Endodermal cell (in vitro differentiated cells): ENCODE measurements around the gene ZNF341. TPM values are rescaled to one million over a fixed set of nuclear protein-coding genes. Genes with fewer than 3 reads are reported as not detected.
A peak's percentile ranks its signal among the peaks of the same experiment; 100 is the strongest.

Experiments used
- DNase-seq: peaks from one replicate; pipeline ENCODE4 v3.0.0-alpha.2; 2017
- H3K27ac ChIP-seq: 2 replicates; pipeline ENCODE4 v1.5.1; 2013; ENCODE audit warnings: mild to moderate bottlenecking, low read depth, low read length, moderate library complexity
- H3K27me3 ChIP-seq: 2 replicates; pipeline ENCODE4 v1.6.1; 2013; ENCODE audit warnings: mild to moderate bottlenecking, low read length, moderate library complexity; ENCODE audit not compliant: insufficient read depth, control insufficient read depth, poor library complexity, severe bottlenecking
- H3K36me3 ChIP-seq: 2 replicates; pipeline ENCODE4 v1.7.0; 2013; ENCODE audit warnings: mild to moderate bottlenecking, low read length, moderate library complexity; ENCODE audit not compliant: control insufficient read depth, insufficient read depth
- H3K4me1 ChIP-seq: one replicate; pipeline ENCODE4 v1.7.0; 2013; ENCODE audit warnings: low read length; ENCODE audit not compliant: control insufficient read depth, insufficient read depth
- H3K4me3 ChIP-seq: 2 replicates; pipeline ENCODE4 v1.5.1; 2013; ENCODE audit warnings: mild to moderate bottlenecking, low read length, moderate library complexity
- H3K9ac ChIP-seq: 2 replicates; pipeline ENCODE4 v1.6.1; 2013; ENCODE audit warnings: mild to moderate bottlenecking, low read length, moderate library complexity; ENCODE audit not compliant: poor library complexity, severe bottlenecking; ENCODE audit errors: extremely low read depth
- H3K9me3 ChIP-seq: 2 replicates; pipeline ENCODE4 v1.6.1; 2013; ENCODE audit warnings: mild to moderate bottlenecking, low read length, moderate library complexity; ENCODE audit not compliant: control insufficient read depth
- H3K27ac Mint-ChIP-seq: 2 replicates; pipeline ENCODE4 v1.8.0; 2020; ENCODE audit warnings: mixed read lengths
- H3K27me3 Mint-ChIP-seq: 2 replicates; pipeline ENCODE4 v1.8.0; 2021; ENCODE audit warnings: mild to moderate bottlenecking, mixed read lengths; ENCODE audit not compliant: insufficient read depth
- H3K36me3 Mint-ChIP-seq: 2 replicates; pipeline ENCODE4 v1.8.0; 2020; ENCODE audit warnings: low read depth, mixed read lengths
- H3K4me1 Mint-ChIP-seq: 2 replicates; pipeline ENCODE4 v1.8.0; 2020; ENCODE audit warnings: mixed read lengths
- H3K4me3 Mint-ChIP-seq: 2 replicates; pipeline ENCODE4 v1.8.0; 2020; ENCODE audit warnings: mild to moderate bottlenecking, moderate library complexity, mixed read lengths
- H3K9me3 Mint-ChIP-seq: 2 replicates; pipeline ENCODE4 v1.8.0; 2020; ENCODE audit warnings: mild to moderate bottlenecking, mixed read lengths
- WGBS, 2 experiments: methylation state at CpG; one replicate each; pipeline versions ENCODE4 v1.1.5 to v1.1.7; 2013; ENCODE audit warnings: missing lambda C conversion rate in 2 of 2, mixed read lengths in 1 of 2; ENCODE audit not compliant: insufficient coverage in 1 of 2, insufficient read length in 1 of 2; 5-methylcytosine and 5-hydroxymethylcytosine counted together
- total RNA-seq, 2 donors: library from RNA; stranded (reverse); fragmentation: NEBNext Ultra II Directional in 1 of 2; extraction: Animal tissue kit (Norgen Biotek cat#: 25700) in 1 of 2; gene quantifications; 2 replicates in 1 of 2; 3 replicates in 1 of 2; pipeline ENCODE4 v1.2.1, GENCODE V29; 2021
- TF ChIP-seq, protein P1 (sequence below): fragments of 200-600 bp; sonication (generic); conservative IDR thresholded peaks from 2 replicates; pipeline ENCODE4 v1.5.0; 2021; ENCODE audit warnings: antibody characterized with exemption, mild to moderate bottlenecking

Gene ZNF341
- total RNA-seq, 2 donors from 2014 or later: 5.4 to 6.5 TPM

- no peaks in the 10 kb centered on the region for H3K27me3 ChIP-seq
- TF ChIP-seq, protein P1, sequence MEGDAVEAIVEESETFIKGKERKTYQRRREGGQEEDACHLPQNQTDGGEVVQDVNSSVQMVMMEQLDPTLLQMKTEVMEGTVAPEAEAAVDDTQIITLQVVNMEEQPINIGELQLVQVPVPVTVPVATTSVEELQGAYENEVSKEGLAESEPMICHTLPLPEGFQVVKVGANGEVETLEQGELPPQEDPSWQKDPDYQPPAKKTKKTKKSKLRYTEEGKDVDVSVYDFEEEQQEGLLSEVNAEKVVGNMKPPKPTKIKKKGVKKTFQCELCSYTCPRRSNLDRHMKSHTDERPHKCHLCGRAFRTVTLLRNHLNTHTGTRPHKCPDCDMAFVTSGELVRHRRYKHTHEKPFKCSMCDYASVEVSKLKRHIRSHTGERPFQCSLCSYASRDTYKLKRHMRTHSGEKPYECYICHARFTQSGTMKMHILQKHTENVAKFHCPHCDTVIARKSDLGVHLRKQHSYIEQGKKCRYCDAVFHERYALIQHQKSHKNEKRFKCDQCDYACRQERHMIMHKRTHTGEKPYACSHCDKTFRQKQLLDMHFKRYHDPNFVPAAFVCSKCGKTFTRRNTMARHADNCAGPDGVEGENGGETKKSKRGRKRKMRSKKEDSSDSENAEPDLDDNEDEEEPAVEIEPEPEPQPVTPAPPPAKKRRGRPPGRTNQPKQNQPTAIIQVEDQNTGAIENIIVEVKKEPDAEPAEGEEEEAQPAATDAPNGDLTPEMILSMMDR: no peak
- H3K4me3 ChIP-seq: no peak overlapping the region
- no peaks in the 10 kb centered on the region for H3K36me3 ChIP-seq
- H3K9me3 ChIP-seq: no peaks in the 10 kb centered on the region
- Mint-ChIP-seq H3K4me1 (no peaks in the 10 kb centered on the region), H3K27me3 (no peaks in the 10 kb centered on the region), H3K9me3 (no peaks in the 10 kb centered on the region), H3K4me3 (no peak overlapping the region), H3K27ac (no peak overlapping the region), H3K36me3 (no peaks in the 10 kb centered on the region)
- H3K27ac ChIP-seq: no peak overlapping the region
- DNase-seq: no peak
- 91 to 95% methylated on average over 8 to 10 of the region's 10 CpGs for WGBS, 2 experiments
- no peak overlapping the region for H3K9ac ChIP-seq
- no peaks in the 10 kb centered on the region for H3K4me1 ChIP-seq
Measured at GRCh38 chr20:33713865-33714367, 17.9 kb upstream of the ZNF341 start.

GRCh38 chr20:33716498-33716897 is 15.3 kb upstream of the ZNF341 start:
- Histone ChIP-seq H3K4me3 (no peak overlapping the region), H3K27me3 (no peaks in the 10 kb centered on the region), H3K9me3 (no peaks in the 10 kb centered on the region), H3K9ac (no peak overlapping the region), H3K4me1 (no peaks in the 10 kb centered on the region), H3K36me3 (no peaks in the 10 kb centered on the region), H3K27ac (no peak overlapping the region)
- H3K27me3 Mint-ChIP-seq: peaks cover 2% of the 10 kb centered on the region
- H3K4me3 Mint-ChIP-seq: no peak overlapping the region
- DNase-seq: no peak
- TF ChIP-seq, protein P1: no peak
- peaks cover 3% of the 10 kb centered on the region for H3K9me3 Mint-ChIP-seq
- no peaks in the 10 kb centered on the region for H3K36me3 Mint-ChIP-seq
- no peak overlapping the region for H3K27ac Mint-ChIP-seq
- WGBS, 2 experiments: 81 to 100% methylated on average over 1 of the region's 2 CpGs
- no peaks in the 10 kb centered on the region for H3K4me1 Mint-ChIP-seq

DNA sequence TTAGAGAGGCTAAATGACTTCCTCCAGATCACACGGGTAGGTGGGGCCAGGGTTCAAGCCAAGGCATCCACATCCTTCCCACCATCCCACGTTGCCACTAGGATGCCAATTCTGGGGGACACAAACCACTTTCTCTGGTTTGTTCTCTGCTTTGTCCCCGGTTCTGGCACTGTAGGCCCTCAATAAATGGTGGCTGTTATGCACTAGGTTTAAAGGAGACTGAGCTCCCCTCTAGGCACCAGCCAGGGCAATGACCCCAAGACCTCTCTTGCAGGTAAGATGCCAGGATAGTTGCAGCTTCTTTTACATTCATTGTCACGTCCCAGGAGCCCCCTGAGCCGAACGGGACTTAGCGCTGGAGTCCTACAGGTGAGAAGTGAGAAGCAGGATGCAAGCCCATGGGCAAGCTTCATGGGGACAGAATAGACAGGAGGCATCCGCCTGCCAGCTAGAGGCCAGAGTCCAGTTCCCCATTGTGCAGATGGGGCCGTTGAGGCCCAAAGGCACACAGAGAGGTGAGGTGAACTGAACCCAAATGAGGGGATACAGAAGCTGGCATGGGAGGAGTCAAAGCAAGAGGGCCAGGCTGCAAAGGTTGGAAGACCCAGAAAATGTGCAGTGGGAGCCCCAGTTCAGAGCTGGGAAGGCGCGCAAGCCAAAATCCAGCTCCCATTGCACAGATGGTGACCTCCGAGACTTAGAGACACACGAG is 12.4 kb upstream of the ZNF341 start:
- Histone ChIP-seq H3K9ac (no peak overlapping the region), H3K27me3 (no peaks in the 10 kb centered on the region), H3K4me3 (peak overlapping the region; percentile 77), H3K9me3 (no peaks in the 10 kb centered on the region), H3K4me1 (no peaks in the 10 kb centered on the region), H3K27ac (no peak overlapping the region), H3K36me3 (no peaks in the 10 kb centered on the region)
- H3K36me3 Mint-ChIP-seq: no peaks in the 10 kb centered on the region
- TF ChIP-seq, protein P1: no peak
- no peaks in the 10 kb centered on the region for H3K4me1 Mint-ChIP-seq
- H3K9me3 Mint-ChIP-seq: peaks cover 3% of the 10 kb centered on the region
- peaks cover 2% of the 10 kb centered on the region for H3K27me3 Mint-ChIP-seq
- peak overlapping the region; percentile 60 for H3K4me3 Mint-ChIP-seq
- peak; percentile 47 for DNase-seq
- no peak overlapping the region for H3K27ac Mint-ChIP-seq
- 88 to 89% methylated on average over 12 to 13 of the region's 13 CpGs for WGBS, 2 experiments
